SU-DHL-6 (cell line): ENCODE measurements around the gene LRCH1.

Source experiments
- H2AFZ ChIP-seq: fragments of 200-600 bp; sonication (generic); 2 replicates; pipeline ENCODE4 v1.6.1; 2014; ENCODE audit warnings: low read depth, mild to moderate bottlenecking, moderate library complexity, mixed read lengths, antibody characterized with exemption, low read length; ENCODE audit not compliant: severe bottlenecking
- H3F3A ChIP-seq: fragments of 200-600 bp; shearing (Covaris generic); 2 replicates; pipeline ENCODE4 v1.6.0; 2016; ENCODE audit warnings: antibody characterized with exemption, mild to moderate bottlenecking; ENCODE audit not compliant: insufficient read depth
- H3K27ac ChIP-seq: fragments of 200-600 bp; sonication (generic); 2 replicates; pipeline ENCODE4 v1.5.1; 2016; ENCODE audit warnings: low read depth, mild to moderate bottlenecking, low read length, moderate library complexity, mixed read lengths
- H3K27me3 ChIP-seq: fragments of 200-600 bp; sonication (generic), shearing (Covaris generic); 2 replicates; pipeline ENCODE4 v1.6.0; 2014; ENCODE audit warnings: mild to moderate bottlenecking, low read length
- H3K36me3 ChIP-seq: fragments of 200-600 bp; sonication (generic); 2 replicates; pipeline ENCODE4 v1.6.1; 2014; ENCODE audit warnings: mild to moderate bottlenecking, low read length, mixed read lengths
- H3K4me2 ChIP-seq: fragments of 300-600, 200-600 bp; shearing (Covaris generic), sonication (generic); 2 replicates; pipeline ENCODE4 v1.6.0; 2014; ENCODE audit warnings: low read length, low read depth, mild to moderate bottlenecking; ENCODE audit not compliant: poor library complexity, severe bottlenecking
- H3K4me3 ChIP-seq: fragments of 200-600 bp; sonication (generic); 2 replicates; pipeline ENCODE4 v1.5.1; 2014; ENCODE audit warnings: antibody characterized with exemption, low read length, mild to moderate bottlenecking, mixed read lengths; ENCODE audit not compliant: insufficient read depth, poor library complexity, severe bottlenecking
- H3K79me2 ChIP-seq: fragments of 200-600 bp; sonication (generic); 2 replicates; pipeline ENCODE4 v1.6.1; 2014; ENCODE audit warnings: mild to moderate bottlenecking, low read length, moderate library complexity; ENCODE audit not compliant: insufficient read depth
- H3K9ac ChIP-seq: fragments of 200-600 bp; sonication (generic); 2 replicates; pipeline ENCODE4 v1.7.0; 2014; ENCODE audit warnings: mild to moderate bottlenecking, low read length
- H3K9me2 ChIP-seq: fragments of 200-600 bp; sonication (generic); replicated peaks from 2 replicates; pipeline ENCODE4 v1.6.1; 2014; ENCODE audit warnings: low read length; ENCODE audit not compliant: insufficient read depth
- H3K9me3 ChIP-seq: fragments of 200-600 bp; sonication (generic); 2 replicates; pipeline ENCODE4 v1.6.1; 2014; ENCODE audit warnings: low read length, mixed read lengths; ENCODE audit not compliant: insufficient read depth
- H4K20me1 ChIP-seq: fragments of 200-600 bp; sonication (generic); 2 replicates; pipeline ENCODE4 v1.6.1; 2014; ENCODE audit warnings: low read depth, mild to moderate bottlenecking, antibody characterized with exemption, low read length, moderate library complexity, mixed read lengths
- CTCF ChIP-seq: fragments of 200-600 bp; sonication (generic); IDR thresholded peaks from one replicate; pipeline ENCODE4 v1.5.1; 2017; ENCODE audit warnings: antibody characterized with exemption, mild to moderate bottlenecking, low read length, moderate library complexity; ENCODE audit not compliant: insufficient read depth, poor library complexity, severe bottlenecking
- EZH2phosphoT487 ChIP-seq: fragments of 200-600 bp; sonication (generic), shearing (Covaris generic); conservative IDR thresholded peaks from 2 replicates; pipeline ENCODE4 v1.6.1; 2018; ENCODE audit warnings: mild to moderate bottlenecking, antibody characterized with exemption, low read length, moderate library complexity, mixed read lengths

LRCH1 gene

DNA sequence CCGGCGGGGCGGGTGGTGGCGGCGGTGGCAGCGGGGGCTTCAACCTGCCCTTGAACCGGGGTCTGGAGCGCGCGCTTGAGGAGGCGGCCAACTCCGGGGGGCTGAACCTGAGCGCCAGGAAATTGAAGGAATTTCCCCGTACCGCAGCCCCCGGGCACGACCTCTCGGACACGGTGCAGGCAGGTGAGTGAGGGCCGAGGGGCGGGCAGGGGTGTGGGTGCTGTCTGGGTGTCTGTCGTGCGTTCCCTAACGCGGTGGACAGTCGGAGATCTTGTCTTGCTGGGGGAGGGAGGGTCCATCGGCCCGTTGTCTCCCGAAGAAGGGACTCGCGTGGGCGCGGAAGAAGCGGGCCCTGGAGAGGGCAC lies 533 bp downstream of the LRCH1 start:
- Histone ChIP-seq H3K4me3 (peak overlapping the region; percentile 91), H4K20me1 (peaks cover 15% of the 10 kb centered on the region; the same call in 1 of the 2 replicates), H3K27ac (peak overlapping the region; percentile 61), H3K79me2 (peaks cover 52% of the 10 kb centered on the region), H3F3A (peaks cover 22% of the 10 kb centered on the region), H2AFZ (peak overlapping the region; percentile 29), H3K9ac (peak overlapping the region; percentile 95), H3K9me2 (no peaks in the 10 kb centered on the region), H3K9me3 (no peaks in the 10 kb centered on the region), H3K27me3 (no peaks in the 10 kb centered on the region), H3K36me3 (no peaks in the 10 kb centered on the region), H3K4me2 (peak overlapping the region; percentile 67)
- TF ChIP-seq CTCF, result no peak
- no peak for TF ChIP-seq EZH2phosphoT487

DNA sequence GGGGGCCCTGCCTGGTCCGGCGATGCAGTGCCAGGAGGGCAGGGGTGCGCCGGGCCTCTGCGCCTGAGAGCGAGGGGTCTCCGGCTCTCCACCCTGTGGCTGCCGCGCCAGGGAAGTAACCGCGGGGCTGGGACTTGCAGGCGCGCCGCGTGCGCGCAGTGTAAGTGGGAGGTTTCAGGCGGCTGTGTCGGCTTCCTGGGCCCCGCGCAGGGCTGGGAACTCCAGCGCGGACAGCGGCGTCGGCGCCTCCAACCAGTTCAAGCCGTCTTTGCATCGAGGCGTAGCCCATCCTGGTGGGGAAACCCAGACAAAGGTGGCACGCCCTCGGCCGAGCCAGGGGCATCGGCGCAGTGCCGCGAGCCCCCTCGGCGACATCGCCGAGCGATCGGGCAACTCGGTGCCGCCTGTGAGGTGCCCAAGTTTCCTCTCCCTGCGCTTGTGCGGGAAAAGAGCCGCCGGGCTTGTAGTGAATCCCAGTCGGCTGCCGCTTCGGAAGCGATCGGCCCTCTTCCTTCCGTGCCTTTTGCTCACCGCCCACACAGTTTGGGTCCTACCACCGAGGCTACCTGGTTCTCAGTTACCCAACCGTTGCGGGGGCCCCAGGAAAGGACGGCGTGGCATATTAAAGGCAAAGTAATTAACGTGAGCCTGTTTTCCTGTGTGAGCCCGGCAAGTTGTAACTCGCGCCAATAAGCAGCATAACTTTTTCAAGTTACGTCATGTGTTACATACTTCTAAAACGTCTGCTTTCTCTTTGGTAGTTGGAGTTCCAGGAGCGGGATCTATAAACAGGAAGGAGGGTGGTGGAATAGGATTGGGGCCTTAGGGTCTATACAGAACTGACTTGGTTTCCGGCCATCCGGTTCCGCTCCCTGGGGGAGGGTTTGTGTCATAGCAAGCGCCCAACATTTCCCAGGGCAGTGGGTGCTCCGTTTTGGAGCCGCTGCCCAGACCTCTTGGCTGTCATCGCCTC lies 1.2 kb downstream of the LRCH1 start:
- Histone ChIP-seq H3K9me3 (no peaks in the 10 kb centered on the region), H3F3A (peaks cover 22% of the 10 kb centered on the region), H3K4me3 (peak overlapping the region; percentile 91), H3K79me2 (peaks cover 59% of the 10 kb centered on the region), H3K27me3 (no peaks in the 10 kb centered on the region), H3K36me3 (no peaks in the 10 kb centered on the region), H3K9ac (peak overlapping the region; percentile 95), H3K27ac (peak overlapping the region; percentile 61), H3K9me2 (no peaks in the 10 kb centered on the region), H3K4me2 (peak overlapping the region; percentile 67), H2AFZ (peak overlapping the region; percentile 29), H4K20me1 (peaks cover 20% of the 10 kb centered on the region; the same call in 1 of the 2 replicates)
- no peak for TF ChIP-seq EZH2phosphoT487
- TF ChIP-seq CTCF, result no peak

- TF ChIP-seq EZH2phosphoT487 (no peak), CTCF (no peak)
- Histone ChIP-seq H3K4me2 (peak overlapping the region; percentile 67), H4K20me1 (peaks cover 27% of the 10 kb centered on the region), H3K9me3 (no peaks in the 10 kb centered on the region), H2AFZ (no peak overlapping the region), H3F3A (peaks cover 22% of the 10 kb centered on the region), H3K9ac (peak overlapping the region; percentile 95), H3K27me3 (no peaks in the 10 kb centered on the region), H3K36me3 (no peaks in the 10 kb centered on the region), H3K9me2 (no peaks in the 10 kb centered on the region), H3K4me3 (peak overlapping the region; percentile 91), H3K27ac (peak overlapping the region; percentile 61), H3K79me2 (peaks cover 66% of the 10 kb centered on the region)
Observed at GRCh38 chr13:46554951-46555350, 2.0 kb downstream of the LRCH1 start.
